Smooth muscle cell (in vitro differentiated cells): ENCODE measurements around the gene ZER1. TPM values are rescaled to one million over a fixed set of nuclear protein-coding genes. Genes with fewer than 3 reads are reported as not detected.
A peak's percentile ranks its signal among the peaks of the same experiment; 100 is the strongest.

Experiments used
- DNase-seq: peaks from one replicate; lab custom pipeline; 2025; ENCODE audit not compliant: unreplicated experiment; lab: John Stamatoyannopoulos, UW
- H2AFZ ChIP-seq: fragments of 200-600 bp; sonication (generic); 2 replicates; pipeline ENCODE4 v1.6.0; 2016; ENCODE audit warnings: antibody characterized with exemption, low read depth, mild to moderate bottlenecking
- H3F3A ChIP-seq: fragments of 200-600 bp; sonication (generic); 2 replicates; pipeline ENCODE4 v1.6.0; 2017; ENCODE audit warnings: antibody characterized with exemption, low read depth
- H3K27ac ChIP-seq: fragments of 200-600 bp; sonication (generic); 2 replicates; pipeline ENCODE4 v1.5.1; 2016; ENCODE audit warnings: low read depth, mild to moderate bottlenecking
- H3K27me3 ChIP-seq: fragments of 200-600 bp; sonication (generic); 2 replicates; pipeline ENCODE4 v1.6.1; 2016; ENCODE audit warnings: low read depth, mild to moderate bottlenecking
- H3K36me3 ChIP-seq: fragments of 200-600 bp; sonication (generic); 2 replicates; pipeline ENCODE4 v1.5.1; 2016; ENCODE audit warnings: low read depth
- H3K4me1 ChIP-seq: fragments of 200-600 bp; sonication (generic); 2 replicates; pipeline ENCODE4 v1.5.1; 2016; ENCODE audit warnings: low read depth
- H3K4me2 ChIP-seq: fragments of 200-600 bp; sonication (generic); 2 replicates; pipeline ENCODE4 v1.6.0; 2016; ENCODE audit warnings: mild to moderate bottlenecking
- H3K4me3 ChIP-seq: fragments of 200-600 bp; sonication (generic); 2 replicates; pipeline ENCODE4 v1.5.1; 2016; ENCODE audit warnings: mild to moderate bottlenecking
- H3K79me2 ChIP-seq: fragments of 200-600 bp; sonication (generic); 2 replicates; pipeline ENCODE4 v1.6.0; 2016; ENCODE audit warnings: low read depth, mild to moderate bottlenecking
- H3K9ac ChIP-seq: fragments of 200-600 bp; sonication (generic); 2 replicates; pipeline ENCODE4 v1.6.0; 2016; ENCODE audit warnings: low read depth
- H3K9me3 ChIP-seq: fragments of 200-600 bp; sonication (generic); replicated peaks from 2 replicates; pipeline ENCODE4 v1.5.1; 2016; ENCODE audit warnings: low read depth
- H4K20me1 ChIP-seq: fragments of 200-600 bp; sonication (generic); 2 replicates; pipeline ENCODE4 v1.6.0; 2016; ENCODE audit warnings: low read depth
- CTCF ChIP-seq: fragments of 200-600 bp; sonication (generic); IDR thresholded peaks from 2 replicates; pipeline ENCODE4 v1.5.1; 2017; ENCODE audit warnings: borderline replicate concordance, mild to moderate bottlenecking, antibody characterized with exemption; ENCODE audit not compliant: insufficient read depth, poor library complexity, severe bottlenecking
- WGBS: methylation state at CpG from one replicate; pipeline ENCODE4 v1.1.7; 2016; ENCODE audit warnings: low lambda C conversion rate; 5-methylcytosine and 5-hydroxymethylcytosine counted together
- polyA plus RNA-seq: library from polyadenylated mRNA; unstranded; fragments of >200 nt; fragmentation: Nextera tagmentation; extraction: Ambion mirVana; gene quantifications from 2 replicates; pipeline ENCODE4 v1.2.1, GENCODE V29; 2016
- total RNA-seq: library from RNA; depleted of rRNA; stranded (reverse); fragments of >200 nt; gene quantifications from 2 replicates; pipeline ENCODE4 v1.2.3, GENCODE V29; 2014

Gene ZER1
- total and polyA plus RNA-seq, 2 experiments from 2014 or later = 30.6 to 38.4 TPM

- Histone ChIP-seq H3K27ac (no peak overlapping the region), H3K27me3 (no peaks in the 10 kb centered on the region), H2AFZ (no peak overlapping the region), H3K4me3 (peak overlapping the region; percentile 82), H3K36me3 (no peaks in the 10 kb centered on the region), H3K4me1 (no peaks in the 10 kb centered on the region), H3F3A (no peaks in the 10 kb centered on the region), H3K79me2 (no peaks in the 10 kb centered on the region), H3K9me3 (no peaks in the 10 kb centered on the region), H3K4me2 (peak overlapping the region; percentile 95), H4K20me1 (no peaks in the 10 kb centered on the region), H3K9ac (no peak overlapping the region)
- TF ChIP-seq CTCF = no peak
- WGBS = 83% methylated on average over 30 of the region's 31 CpGs
- DNase-seq = no peak
Measured at GRCh38 chr9:128703616-128704355, 67.9 kb downstream of the ZER1 start.

- Histone ChIP-seq H4K20me1 (no peaks in the 10 kb centered on the region), H2AFZ (peak overlapping the region; percentile 94), H3K9ac (peak overlapping the region; percentile 26), H3K27me3 (no peaks in the 10 kb centered on the region), H3K4me2 (peak overlapping the region; percentile 95), H3F3A (no peaks in the 10 kb centered on the region), H3K4me3 (peak overlapping the region; percentile 82), H3K36me3 (no peaks in the 10 kb centered on the region), H3K27ac (no peak overlapping the region), H3K9me3 (no peaks in the 10 kb centered on the region), H3K79me2 (no peaks in the 10 kb centered on the region), H3K4me1 (no peaks in the 10 kb centered on the region)
- no peak for DNase-seq
- no peak for TF ChIP-seq CTCF
- WGBS = 7% methylated on average over 43 of the region's 55 CpGs
Measured at GRCh38 chr9:128702949-128703615, 68.6 kb downstream of the ZER1 start.

GRCh38 chr9:128702445-128702948 is 69.2 kb downstream of the ZER1 start, which contains the start of gene PKN3:
PKN3 (plus strand) TSS chr9:128702503; CDS start chr9:128702916, 413 bp downstream.
- H3K4me2 ChIP-seq = peak within 1 kb of the TSS; percentile 95
- no peak within 1 kb of the TSS for H3K27ac ChIP-seq
- H2AFZ ChIP-seq = peak within 1 kb of the TSS; percentile 94
- peak; percentile 78 for DNase-seq
- peaks cover 4% of the 10 kb centered on the region for H3F3A ChIP-seq
- under 1% methylated on average over 53 of the region's 65 CpGs for WGBS
- H3K9ac ChIP-seq = peak within 1 kb of the TSS; percentile 26
- peaks cover 1% of the 10 kb centered on the region for H4K20me1 ChIP-seq
- no peaks in the 10 kb centered on the region for H3K9me3 ChIP-seq
- no peaks in the 10 kb centered on the region for H3K4me1 ChIP-seq
- H3K4me3 ChIP-seq = peak within 1 kb of the TSS; percentile 82
- TF ChIP-seq CTCF = peak; percentile 81
- H3K79me2 ChIP-seq = no peaks in the 10 kb centered on the region
- no peaks in the 10 kb centered on the region for H3K36me3 ChIP-seq
- no peaks in the 10 kb centered on the region for H3K27me3 ChIP-seq
